Measurements from ENCODE around the gene TMEM63A.

TMEM63A gene

GRCh38 chr1:225863167-225863566, 19.0 kb downstream of the TMEM63A start:
- DNase-seq = no peak

- no peak for DNase-seq
These were observed 19.6 kb downstream of the TMEM63A start for GRCh38 chr1:225862581-225862950.

DNA sequence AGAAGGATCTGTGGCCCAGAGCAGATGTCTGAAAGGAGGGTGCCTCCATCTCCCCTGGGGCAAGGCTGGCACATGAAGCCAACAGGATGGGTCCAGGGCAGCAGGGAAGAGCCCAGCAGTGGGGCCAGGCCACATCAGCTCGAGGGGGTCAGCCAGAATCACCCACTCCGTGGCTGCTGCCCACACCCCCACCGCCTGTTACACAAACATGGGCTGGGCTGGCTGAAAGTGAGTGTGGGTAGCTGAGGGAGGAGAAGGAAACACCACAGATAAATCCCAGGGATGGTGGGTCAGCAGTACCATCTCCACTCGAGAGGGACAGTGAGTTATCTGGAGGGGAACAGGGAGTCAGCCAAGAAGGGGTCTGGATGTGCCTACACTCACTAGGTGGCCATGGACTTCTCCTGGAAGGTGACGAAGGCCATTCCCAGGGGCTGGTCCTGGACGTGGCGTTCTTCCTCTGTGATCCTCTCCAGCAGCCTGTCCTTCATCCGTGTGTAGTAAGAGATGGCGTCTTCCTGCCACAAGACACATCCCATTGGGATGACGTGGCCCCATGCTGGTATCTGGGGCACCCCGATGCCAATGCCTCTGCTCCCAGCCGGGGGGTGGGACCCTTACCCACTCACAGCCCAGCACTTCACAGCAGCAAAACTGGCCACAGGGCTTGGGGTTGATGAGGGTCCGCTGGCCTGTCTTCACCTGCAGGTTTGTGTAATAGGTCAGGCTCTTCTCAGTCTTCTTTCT, 20.2 kb downstream of the TMEM63A start:
- no peak for DNase-seq

DNA sequence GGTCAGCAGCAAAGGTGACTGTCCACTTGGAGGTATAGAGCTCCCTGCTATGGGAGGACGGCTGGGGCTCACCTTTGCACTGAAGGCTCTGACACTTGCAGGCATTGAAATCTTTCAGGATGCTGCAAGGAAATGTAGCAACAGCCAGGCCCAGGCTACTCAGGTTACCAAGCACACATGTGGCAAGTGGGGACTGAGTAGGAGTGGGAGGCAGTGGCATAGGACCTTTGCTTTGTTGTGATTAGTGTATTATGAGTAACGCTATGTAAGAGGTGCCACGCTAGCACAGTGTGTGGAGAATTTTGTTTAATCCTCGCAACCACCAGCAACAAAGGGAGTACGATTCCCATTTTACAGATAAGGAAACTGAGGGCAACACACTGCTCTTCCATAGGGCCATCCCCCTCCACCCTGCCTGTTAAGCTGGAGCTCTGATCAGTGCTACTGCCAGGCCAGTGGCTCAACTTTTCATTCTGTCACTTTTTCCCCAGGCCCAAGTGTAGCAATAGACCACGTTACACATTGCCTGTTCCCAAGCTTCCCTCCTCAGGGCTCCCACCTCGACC, 21.2 kb downstream of the TMEM63A start:
- DNase-seq = no peak

DNA sequence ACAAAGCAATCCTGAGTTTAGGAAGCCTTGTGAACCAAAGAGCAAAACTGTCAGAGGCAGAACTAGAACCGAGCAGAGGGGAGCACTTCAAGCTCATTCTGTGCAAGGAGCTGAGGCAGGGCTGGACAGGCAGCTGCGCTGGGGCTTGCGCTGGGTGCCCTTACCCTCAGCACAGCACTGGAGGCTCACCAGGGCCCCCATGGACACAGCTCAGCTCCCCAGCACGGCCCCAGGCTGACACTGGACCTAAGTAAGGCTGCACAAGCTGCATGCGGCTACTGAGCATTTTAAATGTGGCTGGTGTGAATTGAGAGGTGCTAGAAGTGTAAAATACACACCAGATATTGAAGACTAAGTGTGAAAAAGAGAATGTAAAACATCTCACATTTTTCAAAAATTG, 22.1 kb downstream of the TMEM63A start:
- DNase-seq = no peak

GRCh38 chr1:225859151-225859550, 23.0 kb downstream of the TMEM63A start:
- DNase-seq = no peak

GRCh38 chr1:225857256-225857655, 24.9 kb downstream of the TMEM63A start:
- no peak for DNase-seq

DNA sequence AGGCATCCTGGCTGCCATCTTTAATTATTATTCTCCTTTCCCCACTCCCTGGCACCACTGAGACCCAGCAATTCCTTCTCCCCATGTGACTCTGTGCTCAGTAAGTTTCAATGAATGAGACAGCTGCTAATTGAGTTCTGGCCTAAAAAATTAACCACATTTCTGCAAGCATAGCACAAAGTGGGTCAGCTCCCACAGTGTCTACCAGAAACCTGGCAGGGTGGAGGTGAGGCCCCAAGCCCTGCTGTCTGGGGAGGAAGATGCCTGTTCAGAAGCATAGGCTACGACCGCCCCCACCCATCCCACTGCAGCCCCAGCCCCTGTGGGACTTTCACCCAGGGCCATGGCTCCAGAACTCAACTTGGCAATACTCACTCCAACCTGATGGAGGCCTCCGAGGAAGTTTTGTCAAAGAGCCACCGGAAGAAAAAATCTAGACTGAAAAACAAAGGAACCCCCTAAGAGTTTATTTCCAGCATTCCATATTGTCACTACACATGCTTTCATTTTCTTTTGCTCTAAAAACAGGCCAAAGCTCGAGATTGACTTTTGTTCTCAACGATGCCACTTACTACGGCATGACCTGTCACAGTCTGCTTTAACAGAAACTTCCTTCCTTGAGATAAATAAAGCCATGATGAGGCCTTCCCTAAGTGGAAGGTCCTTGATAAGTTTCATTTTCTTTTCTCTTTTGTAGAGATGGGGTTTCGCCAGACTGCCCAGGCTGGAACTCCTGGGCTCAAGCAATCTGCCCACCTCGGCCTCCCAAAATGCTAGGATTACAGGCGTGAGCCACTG, 26.5 kb downstream of the TMEM63A start:
- no peak for DNase-seq

DNA sequence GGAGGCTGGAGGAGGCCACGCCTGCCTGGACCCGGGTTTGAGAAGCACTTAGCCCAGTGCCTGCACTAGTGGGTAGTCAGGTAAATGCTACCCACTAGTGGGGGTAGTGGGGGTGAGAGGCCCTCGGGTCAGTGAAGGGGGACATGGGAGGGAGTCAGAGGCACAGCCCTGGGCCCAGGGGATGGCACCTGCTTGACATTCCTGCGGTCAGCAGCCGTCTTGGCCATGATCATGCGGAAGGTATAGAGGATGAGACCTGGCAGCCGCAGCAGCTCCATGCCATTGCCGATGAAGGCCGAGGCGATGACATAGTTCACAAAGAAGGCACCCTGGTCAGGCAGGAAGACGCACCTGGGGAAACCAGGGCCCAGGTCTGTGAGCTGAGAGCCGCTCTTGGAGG, 28.7 kb downstream of the TMEM63A start:
- no peak for DNase-seq

- no peak for DNase-seq
These were observed 29.6 kb downstream of the TMEM63A start for GRCh38 chr1:225852413-225853124.

- no peak for DNase-seq
These were observed 30.4 kb downstream of the TMEM63A start for GRCh38 chr1:225851805-225852204.

- no peak for DNase-seq
These were observed 31.8 kb downstream of the TMEM63A start for GRCh38 chr1:225850370-225850769.

DNA sequence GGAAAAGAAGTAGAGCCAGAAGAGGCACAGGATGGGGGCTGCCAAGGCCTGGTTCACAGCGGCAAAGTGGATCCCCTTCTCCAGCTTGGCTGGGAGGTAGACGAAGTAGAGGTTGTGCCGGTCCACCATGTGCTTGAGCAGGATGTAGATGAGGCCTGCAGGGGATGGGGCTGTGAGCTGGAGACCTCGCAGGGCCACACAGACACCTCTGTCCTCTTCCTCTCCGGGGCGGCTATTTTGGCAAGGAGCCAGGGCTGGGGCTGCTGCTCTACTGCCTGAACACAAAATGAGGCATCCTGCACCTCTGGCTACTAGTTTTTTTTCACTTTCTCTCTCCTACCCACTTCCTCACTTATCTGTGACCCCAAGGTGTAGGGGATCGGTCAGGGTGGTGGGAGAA, 32.3 kb downstream of the TMEM63A start:
- DNase-seq = no peak

DNA sequence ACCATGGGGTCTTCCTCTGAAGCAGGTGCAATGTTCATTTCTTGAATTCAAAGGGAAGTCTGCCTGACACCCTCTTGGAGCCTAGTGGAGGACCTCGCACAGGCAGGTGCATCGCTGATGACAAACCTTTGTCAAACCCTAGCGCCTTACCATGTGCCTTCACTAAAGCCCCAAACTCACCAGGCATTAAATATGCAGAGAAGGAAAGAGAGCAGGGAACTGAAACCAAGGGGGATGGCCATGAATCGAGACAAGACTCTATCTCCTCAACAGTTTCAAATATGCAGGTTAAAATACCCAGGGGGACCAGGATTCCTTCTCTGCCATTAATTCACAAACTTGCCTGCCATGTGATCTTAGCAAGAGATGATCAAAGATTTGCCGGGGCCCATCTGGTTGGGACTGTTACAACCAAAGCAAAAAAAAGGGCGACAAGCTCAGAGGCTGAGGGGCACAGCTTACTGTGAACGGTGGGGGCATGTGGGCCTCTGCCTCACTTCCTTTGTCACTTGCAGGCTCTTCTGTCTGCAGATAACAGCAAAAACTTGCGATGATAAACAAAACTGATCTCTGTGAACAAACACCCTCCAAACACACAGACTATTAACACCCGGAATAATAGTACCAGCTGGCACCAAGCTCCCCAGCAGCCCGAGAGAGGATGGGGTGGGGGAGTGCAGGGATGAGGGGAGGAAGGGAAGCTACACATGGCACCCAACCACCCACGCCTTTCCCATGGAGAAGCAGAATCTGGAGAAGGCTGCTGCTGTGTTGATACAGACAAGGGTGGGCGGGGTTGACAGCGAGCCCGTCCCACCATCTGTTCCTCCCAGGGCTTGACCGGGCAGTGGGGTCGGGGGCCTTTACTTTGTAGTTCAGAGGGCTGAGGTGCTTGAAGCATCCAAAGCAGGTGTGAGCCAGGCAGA, 33.9 kb downstream of the TMEM63A start:
- DNase-seq = no peak

DNA sequence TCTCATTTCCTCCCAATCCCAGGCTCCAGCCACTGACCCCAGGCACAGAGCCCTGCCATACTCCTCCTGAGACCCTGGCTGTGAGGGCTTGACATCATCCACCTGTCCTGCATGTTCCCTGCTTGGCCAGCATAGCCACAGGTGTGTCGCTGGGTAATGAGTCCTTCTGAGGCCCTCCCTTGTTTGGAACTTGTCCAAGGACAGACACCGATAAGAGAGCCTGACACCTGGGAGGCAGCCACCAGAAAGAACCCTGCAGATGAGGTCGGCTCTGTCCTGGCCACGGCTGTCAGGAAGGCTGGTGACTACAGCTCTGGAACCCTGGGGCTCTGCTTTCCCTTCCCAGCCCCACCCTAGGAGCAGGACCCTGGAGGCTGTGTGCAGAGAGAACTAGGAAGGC, 34.6 kb downstream of the TMEM63A start:
- DNase-seq = no peak

DNA sequence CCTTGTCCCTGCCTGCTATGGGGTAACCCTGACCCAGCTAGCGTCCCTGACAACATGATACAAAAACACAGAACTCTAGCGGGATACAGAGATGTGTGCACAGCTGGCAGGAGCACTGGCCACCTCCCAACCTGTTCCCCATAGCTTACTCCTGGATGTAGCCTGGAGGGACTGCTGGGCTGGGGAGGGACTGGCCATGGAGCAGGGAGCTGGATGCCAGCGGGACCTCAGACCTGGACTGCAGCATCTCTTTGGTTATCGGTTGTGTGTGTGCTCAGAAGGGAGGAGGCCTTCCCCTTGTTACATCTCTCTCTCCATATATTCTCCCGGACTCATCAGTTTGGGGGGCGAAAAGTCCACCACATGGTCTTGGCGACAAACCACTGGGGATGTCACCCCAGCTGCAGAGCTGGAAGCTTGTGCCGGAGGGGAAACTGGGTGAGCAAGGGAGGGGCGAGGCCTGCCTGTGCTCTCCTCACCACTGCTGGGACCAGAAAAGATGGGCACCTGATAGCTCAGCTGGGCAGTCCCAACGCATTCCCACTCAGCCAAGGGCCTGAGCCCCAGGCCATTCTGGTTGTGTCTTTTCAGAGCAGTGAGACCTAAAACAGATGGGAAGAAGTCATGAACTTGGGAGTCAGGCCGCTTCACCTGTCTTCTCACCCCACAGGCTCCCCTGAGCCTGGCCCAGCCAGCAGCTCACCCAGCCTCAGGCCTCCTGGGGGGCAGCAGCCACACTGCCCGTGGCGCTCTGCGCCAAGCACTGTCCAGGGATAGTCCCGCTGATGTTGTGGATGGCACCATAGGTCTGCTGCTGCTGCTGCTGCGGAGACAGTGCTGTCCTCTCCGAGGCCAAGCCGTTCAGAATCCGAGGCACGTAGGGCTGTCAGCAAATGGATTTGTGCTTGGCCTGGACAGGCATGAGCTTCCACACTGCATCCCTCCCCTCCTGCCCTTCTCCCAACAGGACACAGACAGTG, 35.6 kb downstream of the TMEM63A start:
- no peak for DNase-seq

- DNase-seq = no peak
These were observed 36.5 kb downstream of the TMEM63A start for GRCh38 chr1:225845571-225846259.

DNA sequence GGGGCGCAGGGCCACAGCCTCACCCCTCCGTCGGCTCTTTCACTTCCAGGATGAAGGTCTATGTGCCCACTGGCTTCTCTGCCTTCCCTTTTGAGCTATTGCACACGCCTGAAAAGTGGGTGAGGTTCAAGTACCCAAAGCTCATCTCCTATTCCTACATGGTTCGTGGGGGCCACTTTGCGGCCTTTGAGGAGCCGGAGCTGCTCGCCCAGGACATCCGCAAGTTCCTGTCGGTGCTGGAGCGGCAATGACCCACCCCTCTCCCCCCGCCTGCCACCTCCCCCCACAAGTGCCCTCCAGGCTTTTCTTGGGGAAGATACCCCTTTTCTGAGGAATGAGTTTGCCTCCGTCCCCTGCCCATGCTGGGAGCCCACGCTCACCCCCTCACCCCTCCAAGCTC, 37.1 kb downstream of the TMEM63A start:
- DNase-seq = no peak

- DNase-seq = no peak
These were observed 37.7 kb downstream of the TMEM63A start for GRCh38 chr1:225844236-225845061.

DNA sequence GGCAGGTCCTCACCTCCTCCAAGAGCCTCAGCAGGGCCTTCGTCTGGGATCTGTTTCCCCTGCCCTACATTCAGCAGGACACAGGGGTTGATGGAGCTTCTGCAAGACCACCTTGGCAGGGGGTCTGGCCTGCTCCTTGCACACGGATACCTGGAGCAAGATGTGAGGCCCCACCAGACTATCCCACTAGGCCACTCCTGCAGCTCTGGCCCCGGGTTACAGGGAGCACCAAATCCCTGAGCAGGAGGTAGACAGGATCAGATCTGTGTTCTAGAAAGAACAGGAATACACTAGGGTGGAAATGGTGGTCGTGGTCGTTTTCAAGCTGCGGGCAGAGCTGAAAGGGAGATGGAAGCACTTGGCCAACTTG, 38.8 kb downstream of the TMEM63A start:
- DNase-seq = no peak

All from NCI-H1417 treated with DMSO at 0.1 percent for 48 hours (cell line).